Tongue (tissue), 2 donors: ENCODE measurements around the gene ALG12. TPM values are rescaled to one million over a fixed set of nuclear protein-coding genes. Genes with fewer than 3 reads are reported as not detected.

Experiments
- DNase-seq: peaks from one replicate; pipeline ENCODE4 v3.0.0-alpha.2; 2015
- total RNA-seq: library from RNA; depleted of rRNA; stranded (reverse); fragments of >200 nt; gene quantifications from one replicate; pipeline ENCODE4 v1.2.3, GENCODE V29; 2014

The ALG12 gene
- total RNA-seq, 1 donor from 2014 or later: 10.3 TPM

- no peak for DNase-seq
These were observed 6.2 kb downstream of the ALG12 start for GRCh38 chr22:49911881-49912625.

DNA sequence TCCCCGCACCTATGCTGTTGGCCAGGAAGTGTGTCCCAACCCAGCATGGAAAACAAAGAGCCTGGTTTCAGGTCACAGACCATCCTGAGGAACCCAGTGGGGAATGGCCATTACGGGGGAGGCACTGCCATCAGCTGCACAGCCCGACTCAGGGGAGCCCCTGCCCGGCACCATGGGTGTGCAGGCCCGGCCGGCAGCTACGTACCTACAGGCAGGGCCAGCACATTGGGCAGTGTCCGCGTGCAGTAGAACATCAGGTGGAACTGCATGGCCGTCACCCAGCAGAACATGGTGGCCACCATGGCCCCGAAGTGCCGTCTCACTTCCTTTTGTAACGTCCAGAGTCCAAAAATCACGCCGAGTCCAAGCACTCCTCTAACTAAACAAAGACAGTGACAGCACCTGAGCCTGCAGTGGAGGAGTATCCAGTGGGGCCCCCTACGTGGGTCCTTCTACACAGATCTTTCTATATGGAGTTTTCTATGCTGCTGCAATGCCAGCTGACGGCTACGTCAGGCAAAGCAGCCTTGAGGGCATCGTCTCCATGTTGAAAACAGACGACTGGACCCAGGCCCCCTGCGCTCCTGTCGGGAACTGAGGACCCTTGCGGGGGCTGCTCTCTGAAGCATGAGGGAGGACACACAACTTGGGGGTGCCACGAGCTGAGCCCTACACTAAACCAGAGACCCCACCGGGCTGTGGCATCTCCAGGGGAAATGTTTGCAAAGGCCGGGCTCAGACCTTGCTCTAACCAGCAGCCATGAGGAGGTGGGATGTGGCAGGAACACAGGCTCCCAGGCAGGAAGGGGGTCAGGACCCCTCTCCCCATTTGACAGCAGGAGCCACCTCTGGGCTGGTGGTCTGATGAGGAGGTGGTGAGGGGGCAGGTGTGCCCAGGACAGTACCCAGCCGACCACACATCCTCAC, 7.7 kb downstream of the ALG12 start:
- no peak for DNase-seq

GRCh38 chr22:49909476-49910205, 8.6 kb downstream of the ALG12 start:
- DNase-seq: no peak

DNA sequence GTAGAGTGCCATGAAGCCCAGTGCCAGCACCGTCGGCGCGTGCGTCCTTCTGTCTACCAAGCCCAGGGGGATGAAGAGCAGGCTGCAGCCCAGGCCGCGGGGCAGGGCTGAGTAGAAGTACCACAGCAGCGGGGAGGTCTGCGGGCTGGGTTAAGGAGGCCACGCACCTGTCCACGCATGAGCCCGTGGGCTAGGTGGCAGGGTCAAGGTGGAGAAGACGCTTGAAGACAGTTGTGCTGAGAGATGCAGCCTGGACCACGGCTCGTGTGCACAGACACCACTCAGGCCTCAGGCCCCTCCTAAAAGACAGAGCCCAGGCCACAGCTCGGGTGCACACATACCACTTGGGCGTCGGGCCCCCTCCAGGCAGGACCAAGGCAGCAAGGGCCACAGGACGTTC, 10.4 kb downstream of the ALG12 start:
- no peak for DNase-seq

DNA sequence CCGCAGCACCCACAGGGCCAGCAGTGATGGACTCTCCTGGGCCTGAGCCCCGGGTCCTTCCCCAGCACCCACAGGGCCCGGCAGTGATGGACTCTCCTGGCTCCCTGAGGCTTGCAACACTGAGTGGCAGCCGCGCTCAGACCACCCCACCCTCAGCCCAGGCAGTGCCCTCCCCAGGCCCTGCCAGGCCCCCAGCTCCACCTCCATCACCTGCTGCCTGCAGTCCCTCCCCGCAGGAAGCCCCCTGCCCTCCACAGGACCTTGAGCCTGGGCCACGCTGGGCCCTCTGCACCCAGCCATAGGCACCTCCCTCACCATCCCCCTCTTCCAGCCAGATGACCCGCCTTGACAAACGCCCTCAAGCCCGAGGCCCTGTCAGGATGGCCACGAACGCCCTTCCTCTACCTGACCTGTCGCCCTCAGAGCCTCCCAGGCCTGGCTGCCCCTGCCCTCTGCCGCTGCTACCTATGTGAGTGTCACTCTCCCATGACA, 11.4 kb downstream of the ALG12 start:
- no peak for DNase-seq

DNA sequence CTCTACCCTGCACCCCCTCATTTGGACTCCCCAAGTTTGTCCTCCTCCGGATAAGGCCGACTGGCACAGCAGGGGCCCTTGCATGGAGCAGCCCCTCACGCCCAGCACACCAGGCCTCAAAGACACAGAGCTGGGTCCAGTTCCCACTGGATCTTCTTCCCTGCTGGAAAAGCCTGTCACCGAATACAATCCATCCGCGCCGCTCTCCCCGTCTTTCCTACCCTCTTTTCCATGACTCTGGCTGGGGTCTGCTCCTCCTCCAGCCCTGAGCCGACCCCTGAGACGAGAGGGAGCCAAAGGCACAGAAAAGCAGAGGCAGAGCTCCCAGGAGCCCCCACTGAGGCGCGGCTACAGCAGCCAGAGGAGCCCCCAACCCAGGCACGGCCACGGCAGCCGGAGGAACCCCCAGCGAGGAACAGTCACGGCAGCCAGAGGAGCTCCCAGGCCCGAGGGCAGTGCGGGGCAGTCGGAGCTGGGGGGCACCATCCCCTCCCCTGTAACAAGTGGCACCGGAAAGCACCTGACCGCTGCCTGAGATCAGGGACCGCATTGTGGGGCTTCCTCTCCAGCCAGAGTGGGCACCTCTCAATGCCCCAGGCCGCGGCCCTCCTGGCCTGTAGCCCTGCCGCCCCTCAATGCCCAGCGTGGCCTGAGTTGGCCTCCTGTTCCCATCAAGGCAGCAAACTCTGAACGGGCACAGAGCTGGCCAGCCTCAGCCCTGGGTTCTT, 12.0 kb downstream of the ALG12 start:
- DNase-seq: no peak

DNA sequence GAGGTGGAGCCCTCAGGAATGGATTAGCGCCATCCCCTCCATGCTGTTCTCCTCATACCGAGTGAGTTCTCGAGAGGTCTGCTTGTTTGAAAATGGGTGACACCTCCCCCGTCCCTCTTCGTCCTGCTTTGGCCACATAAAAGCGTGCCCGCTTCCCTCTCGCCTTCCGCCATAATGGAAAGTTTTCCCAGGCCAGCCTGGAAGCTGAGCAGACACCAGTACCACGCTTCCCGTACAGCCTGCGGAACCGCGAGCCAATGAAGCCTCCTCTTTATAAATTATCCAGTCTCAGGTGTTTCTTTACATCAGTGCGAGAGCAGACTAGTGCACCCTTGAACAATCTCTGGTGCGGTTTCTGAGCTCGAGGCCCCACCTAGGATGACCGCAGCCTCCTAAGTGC, 12.8 kb downstream of the ALG12 start:
- DNase-seq: no peak

- no peak for DNase-seq
These were observed 14.2 kb downstream of the ALG12 start for GRCh38 chr22:49904040-49904369.

GRCh38 chr22:49903322-49904039, 14.8 kb downstream of the ALG12 start:
- DNase-seq: no peak

- DNase-seq: no peak
These were observed 16.8 kb downstream of the ALG12 start for GRCh38 chr22:49901457-49901856.

DNA sequence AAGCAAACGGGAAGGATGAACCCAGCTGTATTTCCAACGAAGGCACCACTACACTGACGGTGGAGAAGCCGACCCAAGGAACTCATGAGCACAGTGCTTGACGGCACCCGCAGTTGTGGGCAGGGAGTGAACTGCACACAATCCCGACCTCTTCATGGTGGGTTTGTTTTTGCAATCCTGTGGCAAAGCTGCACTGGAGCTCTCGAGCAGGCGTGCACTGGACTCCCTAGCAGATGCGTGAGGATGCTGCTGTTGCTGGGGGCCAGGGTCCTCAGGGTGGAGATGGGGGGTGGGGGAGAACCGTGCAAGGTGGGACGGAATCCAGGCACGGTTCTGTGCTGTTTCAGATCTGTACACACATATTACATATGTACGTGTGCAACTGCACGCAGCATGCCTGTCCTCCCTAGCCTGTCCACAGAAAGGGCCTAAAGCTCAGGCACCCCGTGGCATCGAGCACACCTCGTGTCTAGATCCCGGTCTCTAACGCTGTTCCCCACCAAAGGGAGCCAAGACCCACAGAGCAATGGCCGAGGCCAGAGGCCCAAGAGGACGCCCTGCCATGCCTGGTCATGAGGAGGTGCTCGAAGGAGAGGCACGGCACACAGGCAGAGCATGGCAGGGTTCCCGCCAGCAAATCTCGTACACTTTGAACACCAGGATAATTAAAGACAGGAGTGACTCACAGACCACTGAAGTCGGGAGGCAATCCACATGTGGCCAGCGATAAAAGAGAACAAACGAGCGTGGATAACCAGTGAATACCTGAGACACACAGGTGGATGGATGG, 17.6 kb downstream of the ALG12 start:
- no peak for DNase-seq

GRCh38 chr22:49899530-49899929, 18.7 kb downstream of the ALG12 start:
- no peak for DNase-seq

GRCh38 chr22:49897015-49897684, 21.1 kb downstream of the ALG12 start:
- no peak for DNase-seq

GRCh38 chr22:49896201-49896600, 22.0 kb downstream of the ALG12 start:
- no peak for DNase-seq

- no peak for DNase-seq
These were observed 23.8 kb downstream of the ALG12 start for GRCh38 chr22:49894322-49895054.

DNA sequence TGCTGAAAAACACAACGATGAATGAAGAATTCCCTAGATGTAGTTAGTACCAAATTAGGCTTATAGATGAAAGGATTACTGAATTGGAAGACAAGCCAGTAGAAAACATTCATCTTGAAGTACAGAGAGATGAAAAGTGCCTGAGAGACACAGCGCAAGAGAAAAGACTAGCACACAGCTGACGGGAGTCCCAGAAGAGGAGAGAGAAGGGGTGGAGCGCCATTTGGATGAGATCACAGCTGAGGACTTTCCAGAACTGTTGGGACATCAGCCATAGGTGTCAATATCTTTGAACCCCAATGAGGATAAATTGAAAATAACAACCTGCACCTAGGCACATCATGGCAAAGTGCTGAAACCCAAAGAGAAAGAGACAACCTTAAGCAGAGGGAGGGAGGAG, 25.2 kb downstream of the ALG12 start:
- no peak for DNase-seq

DNA sequence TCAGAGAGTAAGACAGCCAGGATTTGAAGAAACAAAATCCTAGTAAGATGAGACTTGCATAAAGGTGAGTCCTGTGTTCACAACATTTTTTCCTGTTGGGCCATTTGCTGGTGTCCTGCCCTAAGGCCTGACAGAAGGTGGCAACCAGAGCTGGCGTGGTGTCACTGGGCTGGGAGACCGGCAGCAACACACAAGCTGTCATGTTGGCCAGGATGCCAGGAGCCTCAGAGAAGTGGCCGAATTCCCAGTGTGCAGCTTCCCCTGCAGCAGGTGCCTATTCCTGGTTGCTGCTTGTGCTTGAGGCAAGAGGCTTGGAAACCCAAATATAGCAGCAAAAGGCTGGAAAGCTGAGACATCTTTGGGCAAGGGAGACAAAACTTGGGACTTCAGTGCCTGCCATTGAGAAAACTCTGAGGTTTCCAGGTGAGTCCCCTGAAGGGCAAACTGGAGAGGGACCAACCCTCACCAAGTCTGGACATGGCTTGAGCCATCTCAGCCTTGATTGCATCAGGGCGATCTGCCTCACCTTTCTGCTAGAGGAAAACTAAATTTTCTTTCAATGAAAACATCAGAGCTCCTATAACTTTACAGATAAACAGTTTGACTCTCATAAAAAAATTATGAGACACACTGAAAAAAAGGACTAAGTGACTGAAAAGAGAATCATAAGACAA, 25.9 kb downstream of the ALG12 start:
- DNase-seq: no peak

GRCh38 chr22:49889071-49889470, 29.2 kb downstream of the ALG12 start:
- DNase-seq: no peak

DNA sequence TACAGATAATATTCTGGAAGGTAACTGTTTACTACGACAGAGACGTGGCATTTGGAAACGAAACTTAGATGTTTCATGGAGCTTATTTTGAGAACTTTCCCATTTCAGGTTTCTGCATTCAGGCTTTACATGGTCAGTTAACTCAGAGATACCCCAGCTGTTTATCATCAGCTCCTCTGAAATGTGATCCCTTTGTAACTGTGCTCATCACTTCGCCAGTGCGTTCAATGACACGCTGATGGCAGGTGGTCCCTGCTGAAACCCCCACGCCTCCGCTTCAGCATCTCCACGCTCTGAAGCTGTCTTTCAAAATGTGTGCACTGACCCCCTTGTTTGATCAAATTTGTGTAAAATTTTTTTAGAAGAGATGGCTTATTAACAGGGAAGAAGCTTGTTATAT, 30.5 kb downstream of the ALG12 start:
- DNase-seq: peak; percentile 19
